ENCODE measurements around the gene ZNF41.

GRCh38 chrX:47456080-47456479 is 26.9 kb downstream of the ZNF41 start:
- no peak for TF ChIP-seq CTCF (IDR thresholded peaks at IDR 0.05 in 8 of 11, conservative IDR thresholded peaks at IDR 0.05 in 3 of 11)
- TF ChIP-seq POLR2AphosphoS5 (IDR thresholded peaks at IDR 0.05): no peak

Data from spleen (tissue), 7 donors.